Transverse colon (tissue), 4 donors: ENCODE data around the gene AR.

ENCODE experiments used
- CTCF ChIP-seq, 5 experiments: fragments of 200-600 bp in 3 of 5; fragments of 450-650 bp in 2 of 5; sonication (generic) in 3 of 5; IDR thresholded peaks; 1 replicate in 2 of 5; 2 replicates in 3 of 5; pipeline ENCODE4 v1.5.1; 2016 to 2017; ENCODE audit warnings: antibody characterized with exemption in 5 of 5, inconsistent platforms in 3 of 5, mild to moderate bottlenecking in 2 of 5, moderate library complexity in 1 of 5
- EP300 ChIP-seq: sonication (generic); formaldehyde crosslinking; IDR thresholded peaks from one replicate; pipeline ENCODE4 v1.6.1; 2017; ENCODE audit warnings: antibody characterized with exemption, low read depth
- POLR2AphosphoS5 ChIP-seq, 3 donors: sonication (generic); formaldehyde crosslinking; IDR thresholded peaks; one replicate each; pipeline ENCODE4 v1.6.1; 2016; ENCODE audit warnings: antibody characterized with exemption in 3 of 3

GRCh38 chrX:67599532-67599931 lies 55.7 kb downstream of the AR start:
- no peak for TF ChIP-seq EP300
- TF ChIP-seq CTCF (IDR thresholded peaks at IDR 0.05): no peak
- no peak for TF ChIP-seq POLR2AphosphoS5 (IDR thresholded peaks at IDR 0.05)
